ENCODE results near the gene ADAMTSL2.

The ADAMTSL2 gene

DNA sequence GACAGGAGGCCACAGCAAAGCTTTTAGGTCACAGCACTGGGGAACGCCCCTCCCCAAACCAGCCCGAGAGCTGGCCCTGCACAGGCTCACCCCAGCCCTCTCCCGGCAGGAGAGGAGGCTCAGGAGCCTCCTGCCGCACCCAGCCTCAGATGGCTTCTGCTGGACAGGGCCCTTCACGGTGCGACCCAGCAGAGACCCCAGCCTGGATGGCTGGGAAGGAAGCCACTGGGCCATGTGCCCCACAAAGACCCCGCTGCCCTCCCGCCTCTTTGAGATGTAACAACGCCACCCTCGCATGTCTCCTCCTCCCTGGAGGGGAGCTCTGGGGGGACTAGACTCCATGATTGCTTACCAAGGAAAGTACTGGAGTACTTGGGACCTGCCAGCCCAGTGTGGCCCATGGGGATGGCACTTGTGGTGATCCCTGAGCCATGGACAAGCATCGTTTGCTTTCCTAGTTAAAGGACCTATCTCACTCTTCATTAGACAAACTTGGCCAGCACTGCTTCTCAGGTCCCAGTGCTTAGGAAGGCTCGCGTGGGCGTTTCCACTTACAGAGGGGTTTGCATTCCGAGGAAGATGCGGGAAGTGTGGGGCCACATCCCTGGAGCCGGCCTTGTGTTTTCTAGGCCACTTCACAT, 18.8 kb upstream of the ADAMTSL2 start:
- DNase-seq (ENCODE audit: low read depth, low spot score), result no peak
- H3K4me3 ChIP-seq (ENCODE audit: low read length), result no peak overlapping the region

DNA sequence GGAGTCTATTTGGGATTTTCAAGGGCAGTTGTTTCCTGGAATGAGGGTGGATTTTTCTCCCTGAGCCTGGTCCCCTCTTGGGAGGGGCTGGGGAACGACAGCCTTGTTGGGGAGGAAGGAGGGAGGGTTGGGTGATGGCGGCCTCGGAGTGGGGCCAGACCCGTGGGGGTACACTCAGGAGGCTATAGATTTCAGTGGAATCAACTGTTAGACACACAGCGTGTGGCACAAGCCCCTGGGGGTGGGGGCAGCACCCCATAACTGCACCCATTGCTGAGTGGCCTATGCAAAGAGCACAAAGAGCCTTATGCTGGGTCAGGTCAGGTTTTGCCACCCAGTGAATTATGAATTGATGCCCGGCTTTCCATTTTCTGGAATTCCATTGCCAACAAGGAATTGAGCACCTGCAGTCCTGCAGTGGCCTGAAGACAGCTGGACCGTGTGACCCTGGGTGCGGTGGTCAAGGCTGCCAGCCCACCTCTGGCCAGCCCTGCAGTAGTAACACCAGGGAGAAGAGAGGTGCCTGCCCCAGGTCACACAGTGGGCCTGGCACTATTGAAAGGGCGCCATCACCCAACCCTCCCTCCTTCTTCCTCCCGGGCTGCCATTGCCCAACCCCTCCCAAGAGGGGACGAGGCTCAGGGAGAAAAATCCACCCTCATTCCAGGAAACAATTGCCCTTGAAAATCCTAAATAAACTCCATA, 18.1 kb upstream of the ADAMTSL2 start:
- no peak overlapping the region for H3K4me3 ChIP-seq (ENCODE audit: low read length)
- no peak for DNase-seq (ENCODE audit: low read depth, low spot score)

DNA sequence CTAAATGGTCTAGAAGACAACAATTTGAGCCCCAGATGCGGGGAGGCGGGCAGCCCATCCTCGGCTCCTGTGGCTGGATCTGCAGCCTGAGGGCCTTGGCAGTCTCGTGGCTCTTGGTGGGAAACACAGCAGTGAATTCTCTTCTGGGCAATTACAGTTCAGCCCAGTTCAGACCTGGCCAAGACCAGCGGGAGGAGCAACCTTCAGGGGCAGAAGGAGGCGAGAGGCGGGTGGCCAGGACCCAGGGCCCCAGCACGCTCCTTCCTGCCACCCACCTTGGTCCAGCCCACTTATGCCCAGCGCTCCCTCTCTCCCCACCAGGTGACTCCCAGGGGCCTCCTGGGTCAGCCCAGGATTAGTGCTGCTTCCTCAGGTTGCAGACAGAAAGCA, 17.5 kb upstream of the ADAMTSL2 start:
- no peak for DNase-seq (ENCODE audit: low read depth, low spot score)
- no peak overlapping the region for H3K4me3 ChIP-seq (ENCODE audit: low read length)

DNA sequence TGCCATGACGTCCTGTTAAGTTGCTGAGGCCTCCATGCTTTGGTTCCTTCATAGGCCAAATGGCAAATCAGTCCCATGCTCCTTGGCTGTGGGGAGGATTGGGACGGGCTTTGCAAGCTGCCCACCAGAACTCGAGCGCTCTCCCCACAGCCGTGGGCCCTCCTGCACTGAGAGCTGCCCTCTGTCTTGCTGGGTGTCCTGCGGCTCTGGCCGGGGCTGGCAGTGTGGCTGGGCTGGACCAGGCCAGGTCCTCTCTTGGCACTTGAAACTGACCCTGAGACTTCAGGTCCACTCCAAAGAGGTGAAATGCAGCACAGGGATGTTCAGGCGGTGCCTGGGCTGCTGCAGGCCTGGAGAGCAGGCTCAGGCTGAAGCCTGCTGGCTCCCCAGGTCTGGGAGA, 16.8 kb upstream of the ADAMTSL2 start:
- no peak for DNase-seq (ENCODE audit: low read depth, low spot score)
- H3K4me3 ChIP-seq (ENCODE audit: low read length), result no peak overlapping the region

DNA sequence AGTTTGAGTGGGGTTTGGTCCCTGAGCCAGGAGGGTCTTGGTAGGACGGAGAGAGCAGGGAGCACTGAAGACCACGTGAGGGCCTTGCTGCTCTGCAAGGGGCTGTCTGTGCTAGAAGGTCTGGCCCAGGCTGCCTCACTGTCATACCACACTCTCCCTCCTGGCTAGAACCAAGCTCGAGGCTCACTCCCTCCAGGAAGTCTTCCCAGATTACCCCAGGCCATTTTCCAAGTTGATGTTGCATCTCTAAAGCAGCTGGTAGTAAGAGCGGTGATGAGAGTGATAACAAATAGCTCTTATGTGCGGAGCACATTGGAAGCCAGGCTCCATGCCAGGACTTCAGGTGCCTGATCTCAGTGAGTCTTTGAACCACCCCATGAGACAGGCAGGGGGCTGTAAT, 16.3 kb upstream of the ADAMTSL2 start:
- no peak overlapping the region for H3K4me3 ChIP-seq (ENCODE audit: low read length)
- no peak for DNase-seq (ENCODE audit: low read depth, low spot score)

DNA sequence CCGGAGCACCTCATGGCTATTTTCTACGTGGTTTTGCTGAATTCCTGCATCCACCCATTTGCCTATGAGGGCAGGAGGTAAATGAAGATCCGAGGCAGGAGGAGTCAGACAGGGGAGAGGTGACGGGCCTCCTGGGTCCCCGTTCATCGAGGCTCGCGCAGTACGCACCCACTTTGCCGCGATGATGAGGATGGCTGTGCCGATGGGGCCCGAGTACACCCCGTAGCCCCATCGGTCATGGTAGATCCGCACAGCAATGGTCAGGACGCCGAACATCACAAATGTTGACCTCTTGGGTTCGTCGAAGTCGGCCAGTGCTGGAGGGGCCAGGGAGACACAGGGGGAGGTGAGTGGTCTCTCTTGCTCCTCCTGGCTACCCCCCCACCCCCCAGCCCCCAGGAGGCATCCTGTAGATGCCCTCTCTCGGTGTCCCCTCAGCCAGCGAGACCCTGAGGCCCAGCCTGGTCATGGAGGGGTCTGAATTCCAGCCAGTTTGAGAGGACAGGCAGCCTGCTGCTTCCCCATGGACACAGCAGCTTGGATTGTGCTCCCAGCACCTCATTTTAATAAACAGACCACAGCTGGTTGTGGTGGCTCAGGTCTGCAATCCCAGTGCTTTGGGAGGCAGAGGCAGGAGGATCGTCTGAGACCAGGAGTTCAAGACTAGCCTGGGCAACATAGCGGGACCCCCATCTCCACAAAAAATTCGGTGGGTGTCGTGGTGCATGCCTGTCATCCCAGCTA, 15.6 kb upstream of the ADAMTSL2 start:
- no peak for DNase-seq (ENCODE audit: low read depth, low spot score)
- H3K4me3 ChIP-seq (ENCODE audit: low read length), result no peak overlapping the region

DNA sequence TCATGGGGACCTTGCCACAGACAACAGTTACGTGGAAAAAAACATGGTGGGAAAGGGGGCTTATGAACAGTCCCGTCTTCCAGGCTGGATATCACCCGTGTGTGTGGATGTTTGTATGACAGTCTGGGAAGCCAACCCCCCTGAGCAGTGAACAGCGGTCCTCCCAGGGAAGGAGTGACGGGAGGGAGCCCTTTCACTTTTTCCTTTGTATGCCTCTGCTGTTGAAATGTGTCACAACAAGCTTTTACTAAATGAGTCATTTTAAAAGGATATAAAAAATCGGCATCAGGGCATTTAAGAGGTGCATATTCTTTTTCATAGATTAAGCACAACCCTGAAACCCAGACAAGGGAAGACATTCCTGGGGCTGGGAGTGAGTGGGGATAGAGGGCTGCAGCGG, 14.8 kb upstream of the ADAMTSL2 start:
- no peak for DNase-seq (ENCODE audit: low read depth, low spot score)
- no peak overlapping the region for H3K4me3 ChIP-seq (ENCODE audit: low read length)

DNA sequence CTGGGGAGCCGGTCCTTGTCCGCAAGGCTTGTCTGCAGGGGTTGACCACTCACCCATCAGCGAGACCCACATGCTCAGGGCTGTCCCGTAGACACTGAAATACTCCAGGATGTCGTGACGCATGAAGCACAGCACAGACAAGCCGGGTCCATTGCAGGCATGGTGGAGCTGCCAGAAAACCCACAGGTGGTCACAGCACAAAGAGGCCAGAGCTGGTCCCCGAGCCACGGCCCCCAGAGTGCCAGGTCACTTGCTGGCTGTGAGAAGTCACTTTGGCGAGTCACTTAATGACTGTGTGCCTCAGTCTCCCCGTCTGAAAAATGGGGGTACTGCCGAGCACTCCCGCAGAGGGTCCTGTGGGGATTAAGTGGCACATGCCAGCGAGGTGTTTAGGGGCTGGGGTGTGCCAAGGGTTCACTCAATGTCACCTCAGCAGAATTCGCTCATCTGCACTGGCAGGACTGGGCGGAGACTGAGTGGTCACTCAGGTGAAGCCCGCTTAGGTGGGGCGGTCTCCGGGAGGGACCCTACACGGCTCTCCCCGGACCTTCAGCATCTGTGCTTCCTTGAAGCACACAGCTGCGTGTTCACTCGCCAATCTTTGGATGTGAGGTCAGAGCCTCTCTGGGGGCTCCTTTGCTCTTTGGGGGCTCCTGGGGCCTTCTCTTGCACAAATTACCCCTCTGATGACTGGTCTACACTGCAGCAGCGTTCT, 14.2 kb upstream of the ADAMTSL2 start:
- DNase-seq (ENCODE audit: low read depth, low spot score), result no peak

DNA sequence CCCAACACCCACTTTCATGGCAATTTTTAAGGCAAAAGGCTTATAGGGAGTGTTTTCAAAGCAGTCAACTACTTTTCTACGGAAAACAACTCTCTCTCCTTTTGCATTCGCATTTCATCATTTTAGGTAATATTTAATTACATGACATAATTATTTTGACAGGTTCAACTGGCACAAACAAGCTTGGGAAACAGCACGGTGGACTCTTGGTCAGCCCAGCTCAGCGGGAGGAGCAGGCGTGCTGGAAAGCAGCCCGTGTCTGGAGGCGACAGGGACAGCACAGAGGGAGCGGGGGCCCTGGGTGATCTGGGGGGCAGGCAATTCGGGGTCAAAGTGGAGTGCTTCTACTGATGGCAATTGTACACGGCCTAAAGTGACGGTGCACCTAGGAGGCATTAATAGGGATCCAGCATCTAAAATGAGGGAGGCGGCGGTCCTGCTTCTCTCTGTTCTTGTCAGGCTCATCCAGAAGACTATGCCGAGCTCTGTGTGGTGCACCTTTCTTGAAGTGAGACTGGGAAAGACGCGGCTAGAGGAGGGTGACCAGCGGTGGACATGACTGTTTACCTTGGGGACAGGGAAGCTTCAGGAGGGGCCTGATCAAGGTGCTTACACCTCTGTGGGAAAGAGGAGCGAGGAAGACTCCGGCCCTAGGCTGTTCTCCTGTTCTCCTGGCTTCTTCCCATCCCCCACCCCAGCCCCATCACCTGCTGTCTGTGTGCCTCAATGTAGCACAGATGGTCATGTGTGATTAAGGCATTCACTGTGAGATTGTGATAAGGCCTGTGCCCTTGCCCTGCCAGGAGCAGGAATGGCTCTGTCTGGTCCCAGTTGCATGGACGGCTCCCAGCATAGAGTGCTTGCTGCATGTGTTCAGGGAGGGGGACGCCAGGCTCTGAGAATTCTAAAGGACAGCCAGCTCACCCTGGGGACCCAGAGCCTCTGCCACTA, 13.1 kb upstream of the ADAMTSL2 start:
- DNase-seq (ENCODE audit: low read depth, low spot score), result no peak
- no peak overlapping the region for H3K4me3 ChIP-seq (ENCODE audit: low read length)

More for the DNA sequence above, 14.2 kb upstream of the ADAMTSL2 start:
- H3K4me3 ChIP-seq (ENCODE audit: low read length), result no peak overlapping the region

DNA sequence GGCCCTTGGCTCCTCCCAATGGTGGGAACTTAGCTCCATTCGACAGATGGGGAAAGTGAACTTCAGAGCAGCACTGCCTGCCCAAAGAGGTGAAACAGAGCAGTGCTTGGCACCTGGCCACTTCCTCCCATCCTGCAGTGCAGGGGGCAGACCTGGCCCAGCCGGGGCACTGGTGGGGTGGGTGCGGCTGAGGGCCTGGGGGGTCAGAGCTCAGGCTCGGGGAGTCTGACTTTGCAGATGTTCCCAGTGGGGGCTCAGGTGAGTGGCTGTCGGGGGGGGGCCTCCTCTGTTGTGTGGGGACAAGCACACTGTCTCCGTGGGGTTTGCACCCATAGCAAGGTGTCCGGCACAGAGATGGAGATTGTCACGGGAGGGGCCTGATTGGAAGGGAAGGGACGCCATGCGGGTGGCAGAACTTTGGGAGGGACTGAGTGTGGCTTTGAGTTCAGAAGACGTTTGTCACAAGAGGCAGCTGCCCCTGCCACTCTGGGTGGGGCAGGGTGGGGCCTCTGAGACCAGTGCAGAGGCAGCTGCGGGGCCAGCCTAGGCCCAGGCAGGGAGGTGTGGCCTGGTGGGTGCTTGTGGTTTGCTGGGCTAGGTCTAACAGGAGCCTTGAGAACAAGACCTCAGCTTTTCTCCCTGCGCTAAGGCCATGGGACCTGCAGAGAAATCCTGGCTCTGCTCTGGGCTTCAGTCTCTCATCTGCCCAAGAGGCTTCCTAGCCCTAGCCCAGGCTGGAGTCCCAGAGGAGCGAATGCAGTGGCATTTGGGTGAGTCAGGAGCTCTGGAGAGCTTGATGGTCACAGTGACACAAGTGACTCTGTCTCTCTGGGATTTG, 12.2 kb upstream of the ADAMTSL2 start:
- no peak overlapping the region for H3K4me3 ChIP-seq (ENCODE audit: low read length)
- no peak for DNase-seq (ENCODE audit: low read depth, low spot score)

DNA sequence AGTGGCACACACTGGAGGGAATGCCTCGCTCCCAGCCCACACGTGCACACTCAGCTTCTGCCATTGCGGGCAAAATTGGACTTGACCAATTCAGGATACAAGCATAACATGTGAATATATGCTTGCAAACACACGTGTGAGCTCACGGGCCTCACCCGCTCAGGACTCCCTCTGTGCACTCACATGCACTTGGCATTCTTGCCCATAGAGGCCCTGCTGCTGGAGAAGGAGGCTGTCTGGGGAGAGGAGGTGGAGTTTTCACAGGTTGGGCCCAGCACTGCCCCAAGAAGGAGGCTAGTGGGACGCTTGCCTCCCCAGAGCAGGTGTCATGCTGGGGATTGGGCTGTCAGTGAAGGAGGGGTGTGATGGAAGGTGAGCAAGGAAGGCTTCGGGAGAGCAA, 11.4 kb upstream of the ADAMTSL2 start:
- no peak for DNase-seq (ENCODE audit: low read depth, low spot score)
- H3K4me3 ChIP-seq (ENCODE audit: low read length), result no peak overlapping the region

DNA sequence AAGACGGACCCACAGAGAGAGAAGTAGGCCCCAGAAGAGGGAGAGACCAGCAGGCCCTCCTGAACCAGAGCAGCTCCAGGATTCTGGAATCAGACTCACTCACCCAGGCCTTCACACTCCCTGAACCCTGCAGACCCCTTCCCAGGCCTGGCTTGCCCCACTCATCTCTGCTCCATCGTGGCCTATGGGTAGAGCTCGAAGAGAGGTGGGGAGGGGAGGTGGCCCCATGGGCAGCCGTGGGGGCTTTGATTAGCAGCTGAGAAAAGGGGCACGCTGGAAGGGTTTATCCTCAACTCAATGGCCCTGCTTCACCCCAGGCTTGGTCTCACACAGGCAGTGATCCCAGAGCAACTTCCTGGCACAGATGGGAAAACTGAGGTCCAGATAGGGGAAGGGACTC, 10.4 kb upstream of the ADAMTSL2 start:
- no peak overlapping the region for H3K4me3 ChIP-seq (ENCODE audit: low read length)
- DNase-seq (ENCODE audit: low read depth, low spot score), result no peak

DNA sequence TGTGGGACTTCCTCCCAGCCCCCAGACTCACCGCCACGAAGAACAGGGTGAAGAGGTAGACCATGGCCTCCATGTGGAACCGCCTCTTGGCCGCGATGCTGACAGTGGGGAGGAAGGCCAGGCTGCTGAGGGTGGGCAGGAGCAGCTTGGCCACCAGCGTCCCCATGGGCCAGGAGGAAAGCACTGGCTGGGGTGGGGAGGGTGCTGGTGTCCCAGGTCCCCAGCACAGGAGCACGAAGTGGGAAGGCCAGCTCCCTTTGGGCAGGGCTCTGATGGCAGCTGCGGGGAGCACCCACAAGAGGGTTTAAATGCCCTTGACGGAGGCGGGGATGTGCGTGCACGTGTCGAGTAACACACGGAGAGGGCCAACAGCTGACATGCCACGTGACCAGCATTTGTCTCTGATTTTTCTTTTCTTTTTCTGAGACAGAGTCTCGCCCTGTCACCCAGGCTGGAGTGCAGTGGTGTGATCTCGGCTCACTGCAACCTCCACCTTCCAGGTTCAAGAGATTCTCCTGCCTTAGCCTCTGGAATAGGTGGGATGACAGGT, 9.8 kb upstream of the ADAMTSL2 start, which contains the start of gene MYMK:
MYMK (minus strand) TSS at position 281 of the 550 bp plus-strand sequence; CDS start at position 166, 115 bp downstream.
- no peak within 1 kb of the TSS for H3K4me3 ChIP-seq (ENCODE audit: low read length)
- no peak for DNase-seq (ENCODE audit: low read depth, low spot score)

DNA sequence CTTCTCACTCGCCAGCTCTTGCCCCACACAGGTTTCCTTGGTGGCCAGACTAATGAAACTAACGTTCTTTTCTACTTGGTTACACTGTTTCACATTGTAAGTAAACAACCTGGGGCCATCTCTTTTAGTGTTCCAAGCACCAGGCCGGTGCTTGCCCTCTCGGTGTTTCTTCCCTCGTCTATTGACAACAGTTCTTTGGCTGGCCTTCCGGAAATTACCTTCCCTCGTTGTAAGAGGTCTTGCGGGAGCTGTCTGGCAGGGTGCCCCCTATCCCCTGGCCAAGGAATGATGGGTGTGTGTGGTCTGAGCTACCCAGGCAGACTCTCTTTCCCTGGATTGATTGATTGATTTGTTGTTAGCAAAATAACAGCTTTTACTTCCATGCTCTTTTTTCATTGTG, 8.8 kb upstream of the ADAMTSL2 start:
- DNase-seq (ENCODE audit: low read depth, low spot score), result no peak
- no peak overlapping the region for H3K4me3 ChIP-seq (ENCODE audit: low read length)

DNA sequence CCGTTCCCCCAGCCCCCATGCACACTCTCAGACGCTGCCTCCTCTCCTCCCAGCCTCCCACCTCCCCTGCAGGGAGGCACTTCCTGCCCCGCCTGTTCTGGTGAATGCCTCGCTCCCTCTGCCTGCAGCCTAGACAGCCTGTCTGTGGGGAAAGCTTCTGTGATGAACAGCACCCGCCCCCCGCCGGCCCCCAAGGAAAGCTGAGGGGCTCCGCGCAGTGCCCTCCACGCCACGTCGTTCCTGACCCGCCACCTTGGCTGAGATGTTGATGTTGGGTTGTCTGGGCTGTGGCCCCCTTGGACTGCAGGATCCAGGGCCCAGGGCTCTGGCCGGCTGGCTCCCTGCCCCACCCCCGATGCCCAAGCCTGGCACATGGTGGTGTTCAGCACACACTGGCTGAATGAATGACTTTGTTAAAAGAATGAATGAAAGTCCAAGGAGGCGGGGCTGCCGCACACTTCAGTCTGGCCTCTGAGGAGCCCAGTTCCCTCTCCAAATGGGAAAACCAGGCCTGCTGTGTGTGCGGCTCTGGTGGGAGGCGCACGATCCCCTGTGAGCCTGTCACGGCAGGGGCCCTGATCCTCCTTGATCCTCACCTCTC, 7.7 kb upstream of the ADAMTSL2 start:
- H3K4me3 ChIP-seq (ENCODE audit: low read length), result peak overlapping the region; percentile 7; the same call in 1 of the 2 replicates
- no peak for DNase-seq (ENCODE audit: low read depth, low spot score)

DNA sequence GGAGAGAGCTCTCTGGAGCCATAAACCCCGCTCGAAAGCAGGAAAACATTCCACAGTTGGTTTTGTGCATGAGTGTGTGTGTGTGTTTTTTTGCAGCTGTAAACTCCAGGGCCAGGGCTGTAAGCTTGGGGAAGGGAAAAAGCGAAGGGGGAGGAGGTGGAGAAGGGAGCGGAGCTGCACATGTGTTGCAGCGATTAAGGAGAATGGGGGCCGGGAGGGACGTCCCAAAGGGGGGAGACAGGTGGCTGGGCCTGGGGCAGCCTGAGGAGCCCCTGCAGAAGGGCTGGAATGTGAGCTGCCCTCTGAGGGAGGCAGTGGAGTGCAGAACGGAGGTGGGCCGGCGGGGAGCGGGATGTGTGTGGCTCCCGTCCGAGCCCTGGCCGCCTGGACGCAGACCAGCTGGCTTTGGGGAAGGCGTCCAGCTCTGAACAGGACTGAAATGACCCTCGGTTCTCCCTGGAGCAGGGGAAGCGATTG, 7.0 kb upstream of the ADAMTSL2 start:
- no peak for DNase-seq (ENCODE audit: low read depth, low spot score)
- H3K4me3 ChIP-seq (ENCODE audit: low read length), result no peak overlapping the region

Data from Jurkat, Clone E6-1 (cell line).